Large intestine (tissue), 3 donors: Measurements from ENCODE around the gene RPE65. TPM values are rescaled to one million over a fixed set of nuclear protein-coding genes. Genes with fewer than 3 reads are reported as not detected.
"Not testable (repeated sequence)": the region's sequence is repeated elsewhere in the genome, so short reads cannot be mapped to it uniquely, and the experiment has no call there.

Experiments used
- DNase-seq, 2 donors: peaks; one replicate each; pipeline versions ENCODE4 v3.0.0 to v3.0.0-alpha.2; 2013
- H3K27ac ChIP-seq: one replicate; pipeline ENCODE4 v1.5.1; 2013; ENCODE audit warnings: low read length
- H3K27me3 ChIP-seq: 2 replicates; pipeline ENCODE4 v1.6.1; 2013; ENCODE audit warnings: low read length; ENCODE audit not compliant: control insufficient read depth, insufficient read depth
- H3K36me3 ChIP-seq: 2 replicates; pipeline ENCODE4 v1.6.1; 2013; ENCODE audit warnings: low read length; ENCODE audit not compliant: control insufficient read depth, insufficient read depth
- H3K4me1 ChIP-seq: one replicate; pipeline ENCODE4 v1.6.1; 2013; ENCODE audit warnings: low read length; ENCODE audit not compliant: control insufficient read depth, insufficient read depth
- H3K4me3 ChIP-seq: one replicate; pipeline ENCODE4 v1.5.1; 2013; ENCODE audit warnings: low read length
- H3K9me3 ChIP-seq: one replicate; pipeline ENCODE4 v1.6.1; 2013; ENCODE audit warnings: mild to moderate bottlenecking, low read depth, low read length, moderate library complexity; ENCODE audit not compliant: control insufficient read depth
- WGBS: methylation state at CpG from one replicate; pipeline ENCODE4 v1.1.5; 2013; ENCODE audit warnings: low lambda C conversion rate; ENCODE audit not compliant: insufficient coverage; 5-methylcytosine and 5-hydroxymethylcytosine counted together
- polyA plus RNA-seq: library from polyadenylated mRNA; unstranded; fragments of 120-200 nt; gene quantifications from one replicate; pipeline ENCODE4 v1.2.1, GENCODE V29; 2013

The RPE65 gene
- polyA plus RNA-seq, 1 donor, result 1.2 TPM

- Histone ChIP-seq H3K9me3 (no peaks in the 10 kb centered on the region), H3K36me3 (peaks cover 10% of the 10 kb centered on the region), H3K27ac (no peak overlapping the region), H3K4me3 (no peak overlapping the region), H3K4me1 (no peaks in the 10 kb centered on the region), H3K27me3 (no peaks in the 10 kb centered on the region)
- 90% methylated on average over 2 of the region's 3 CpGs for WGBS
- DNase-seq, result no peak
Observed at GRCh38 chr1:68481041-68481440, 31.3 kb upstream of the RPE65 start.

GRCh38 chr1:68479501-68479900 lies 29.7 kb upstream of the RPE65 start:
- Histone ChIP-seq H3K4me3 (no peak overlapping the region), H3K27ac (no peak overlapping the region), H3K36me3 (peaks cover 10% of the 10 kb centered on the region), H3K9me3 (no peaks in the 10 kb centered on the region), H3K4me1 (no peaks in the 10 kb centered on the region), H3K27me3 (no peaks in the 10 kb centered on the region)
- no peak for DNase-seq
- WGBS, result no CpG with 5 or more reads among the region's 2 CpGs

- H3K4me1 ChIP-seq, result no peaks in the 10 kb centered on the region
- H3K4me3 ChIP-seq, result no peak overlapping the region
- no CpG with 5 or more reads among the region's 2 CpGs for WGBS
- H3K36me3 ChIP-seq, result peaks cover 10% of the 10 kb centered on the region
- DNase-seq, result no peak
- H3K9me3 ChIP-seq, result no peaks in the 10 kb centered on the region
- H3K27me3 ChIP-seq, result no peaks in the 10 kb centered on the region
- no peak overlapping the region for H3K27ac ChIP-seq
Observed at GRCh38 chr1:68478662-68479061, 28.9 kb upstream of the RPE65 start.

- H3K36me3 ChIP-seq, H3K27me3 ChIP-seq, H3K4me1 ChIP-seq, DNase-seq, H3K27ac ChIP-seq, H3K9me3 ChIP-seq, H3K4me3 ChIP-seq: not testable (repeated sequence)
- no CpG with 5 or more reads among the region's 2 CpGs for WGBS
Observed at GRCh38 chr1:68476626-68477025, 26.9 kb upstream of the RPE65 start.

GRCh38 chr1:68473060-68473459 lies 23.3 kb upstream of the RPE65 start:
- H3K27ac ChIP-seq, result no peak overlapping the region
- H3K4me1 ChIP-seq, result no peaks in the 10 kb centered on the region
- H3K9me3 ChIP-seq, result no peaks in the 10 kb centered on the region
- H3K27me3 ChIP-seq, result no peaks in the 10 kb centered on the region
- no peaks in the 10 kb centered on the region for H3K36me3 ChIP-seq
- no peak for DNase-seq
- no peak overlapping the region for H3K4me3 ChIP-seq

GRCh38 chr1:68470388-68470970 lies 20.7 kb upstream of the RPE65 start:
- Histone ChIP-seq H3K27ac (no peak overlapping the region), H3K9me3 (no peaks in the 10 kb centered on the region), H3K27me3 (no peaks in the 10 kb centered on the region), H3K36me3 (no peaks in the 10 kb centered on the region), H3K4me1 (no peaks in the 10 kb centered on the region), H3K4me3 (no peak overlapping the region)
- 86% methylated on average over 1 of the region's 2 CpGs for WGBS
- DNase-seq, result no peak

GRCh38 chr1:68464891-68465290 lies 15.1 kb upstream of the RPE65 start:
- Histone ChIP-seq H3K4me1 (no peaks in the 10 kb centered on the region), H3K36me3 (no peaks in the 10 kb centered on the region), H3K27ac (no peak overlapping the region), H3K9me3 (no peaks in the 10 kb centered on the region), H3K27me3 (no peaks in the 10 kb centered on the region), H3K4me3 (no peak overlapping the region)
- 60% methylated on average over 1 of the region's 6 CpGs for WGBS
- no peak for DNase-seq

GRCh38 chr1:68460935-68461334 lies 11.2 kb upstream of the RPE65 start:
- 86% methylated on average over 2 of the region's 4 CpGs for WGBS
- Histone ChIP-seq H3K9me3 (no peaks in the 10 kb centered on the region), H3K27me3 (no peaks in the 10 kb centered on the region), H3K36me3 (no peaks in the 10 kb centered on the region), H3K4me3 (no peak overlapping the region), H3K4me1 (no peaks in the 10 kb centered on the region), H3K27ac (no peak overlapping the region)
- DNase-seq, result no peak

GRCh38 chr1:68459796-68460195 lies 10.0 kb upstream of the RPE65 start:
- Histone ChIP-seq H3K4me3 (no peak overlapping the region), H3K4me1 (no peaks in the 10 kb centered on the region), H3K9me3 (no peaks in the 10 kb centered on the region), H3K27ac (no peak overlapping the region), H3K27me3 (no peaks in the 10 kb centered on the region), H3K36me3 (no peaks in the 10 kb centered on the region)
- WGBS, result no CpG with 5 or more reads among the region's 1 CpG
- no peak for DNase-seq

GRCh38 chr1:68459091-68459490 lies 9.3 kb upstream of the RPE65 start:
- 59% methylated on average over 2 of the region's 2 CpGs for WGBS
- Histone ChIP-seq H3K4me3 (no peak overlapping the region), H3K4me1 (no peaks in the 10 kb centered on the region), H3K27me3 (no peaks in the 10 kb centered on the region), H3K27ac (no peak overlapping the region), H3K36me3 (no peaks in the 10 kb centered on the region), H3K9me3 (no peaks in the 10 kb centered on the region)
- DNase-seq, result no peak

GRCh38 chr1:68456202-68456601 lies 6.4 kb upstream of the RPE65 start:
- H3K27me3 ChIP-seq, result no peaks in the 10 kb centered on the region
- H3K36me3 ChIP-seq, result no peaks in the 10 kb centered on the region
- H3K4me1 ChIP-seq, result no peaks in the 10 kb centered on the region
- no peaks in the 10 kb centered on the region for H3K9me3 ChIP-seq
- WGBS, result no CpG with 5 or more reads among the region's 1 CpG
- no peak overlapping the region for H3K27ac ChIP-seq
- H3K4me3 ChIP-seq, result no peak overlapping the region
- DNase-seq, result no peak
